ENCODE measurements around the gene DTX4. TPM values are rescaled to one million over a fixed set of nuclear protein-coding genes. Genes with fewer than 3 reads are reported as not detected.

The DTX4 gene
- total and polyA plus RNA-seq, 2 donors, result 1.6 to 2.0 TPM

DNA sequence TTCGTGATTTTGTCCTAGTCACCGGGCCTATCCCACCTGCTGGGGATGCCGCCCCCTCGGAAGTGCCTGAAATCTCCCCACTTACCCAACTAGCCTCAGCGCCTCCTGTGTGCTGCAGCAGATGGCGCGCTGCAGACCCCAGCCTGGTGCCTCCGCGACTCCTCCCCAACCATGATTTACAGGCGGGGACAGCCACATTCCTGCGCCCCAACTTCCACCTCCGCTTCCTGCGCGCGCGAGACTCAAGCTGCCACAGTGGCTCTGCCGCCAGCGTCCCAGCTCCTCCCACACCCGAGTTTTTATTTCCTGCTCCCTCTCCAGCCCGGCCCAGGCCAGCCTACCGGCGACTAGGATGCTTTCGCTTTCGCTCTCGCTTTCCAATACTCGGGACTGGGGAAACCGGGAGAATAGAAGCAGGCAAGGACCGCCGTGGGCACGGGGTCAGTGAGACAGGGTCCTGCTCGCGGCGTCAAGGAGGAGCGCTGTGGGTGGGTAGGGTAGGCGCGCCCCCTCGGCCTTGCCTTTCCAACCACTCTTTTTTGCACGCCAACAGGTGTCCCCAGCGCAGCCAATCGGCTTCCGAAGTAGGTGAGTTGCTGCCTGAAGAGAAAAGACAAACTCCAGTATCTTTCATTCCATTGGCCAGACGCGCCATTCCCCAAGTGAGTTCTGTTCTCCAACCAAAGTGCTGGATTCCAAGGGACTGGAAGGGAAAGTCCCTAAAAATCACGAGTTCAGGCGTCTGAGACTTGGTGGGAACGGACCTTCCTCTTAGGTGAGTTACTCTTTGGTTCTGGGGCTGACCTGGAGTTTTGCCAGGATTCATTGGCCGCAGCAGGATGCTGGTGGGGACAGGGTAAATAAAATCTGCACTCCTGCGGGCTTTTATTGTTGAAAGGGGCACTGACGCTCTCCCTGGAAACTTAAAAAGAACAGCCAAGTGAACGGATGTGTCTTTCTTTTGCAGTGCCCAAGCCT lies 29.1 kb upstream of the DTX4 start, which contains the start of gene FAM111A:
TSS of gene FAM111A (plus strand) at position 327 of the 978 bp plus-strand sequence. CDS start 6,017 bp downstream, outside the sequence.
- DNase-seq (ENCODE audit: low read depth in 6 of 9, low spot score in 9 of 9), result peak; percentile 49 to 92 (median 82)
- Histone ChIP-seq H3K4me3 (ENCODE audit: low read length in 2 of 2) (peak within 1 kb of the TSS; percentile 76 to 86), H3K36me3 (ENCODE audit: control insufficient read depth in 2 of 2, insufficient read depth in 2 of 2, low read length in 1 of 2) (peaks cover under 1 to 6% of the 10 kb centered on the region in 2 donors), H3K9me3 (ENCODE audit: control insufficient read depth in 2 of 2, insufficient read depth in 1 of 2, low read length in 1 of 2) (no peaks in the 10 kb centered on the region), H3K27me3 (ENCODE audit: control insufficient read depth in 2 of 2, insufficient read depth in 1 of 2, low read length in 1 of 2) (no peaks in the 10 kb centered on the region), H3K4me1 (ENCODE audit: control insufficient read depth in 2 of 2, insufficient read depth in 2 of 2, low read length in 2 of 2) (peaks cover 15 to 30% of the 10 kb centered on the region in 2 donors), H3K27ac (ENCODE audit: low read depth in 1 of 2, low read length in 1 of 2) (peak within 1 kb of the TSS; percentile 96 to 99)
- under 1% methylated on average over 50 of the region's 50 CpGs for WGBS

DNA sequence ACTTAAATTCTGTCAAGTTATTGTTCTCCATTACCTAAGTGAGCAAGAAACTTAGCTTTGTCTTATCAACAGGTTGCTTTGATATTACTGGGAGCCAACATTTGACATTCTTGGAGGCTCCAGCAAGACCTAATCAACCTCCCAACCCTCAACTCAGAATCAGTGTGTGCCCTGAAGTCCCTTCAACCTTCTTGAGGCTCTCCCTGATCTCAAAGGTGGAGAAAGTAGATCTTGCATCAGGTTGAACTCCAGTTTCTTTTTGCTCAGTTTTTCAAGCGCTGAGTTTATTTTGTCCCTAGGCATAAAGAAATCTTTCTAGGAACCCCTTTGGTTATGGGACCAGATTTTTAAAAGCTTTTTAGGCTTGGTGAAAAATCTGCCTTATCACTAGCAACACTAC lies 27.8 kb upstream of the DTX4 start:
- H3K27me3 ChIP-seq (ENCODE audit: control insufficient read depth in 2 of 2, insufficient read depth in 1 of 2, low read length in 1 of 2), result no peaks in the 10 kb centered on the region
- 88% methylated on average over 1 of the region's 1 CpG for WGBS
- H3K36me3 ChIP-seq (ENCODE audit: control insufficient read depth in 2 of 2, insufficient read depth in 2 of 2, low read length in 1 of 2), result peaks cover 0 to 17% of the 10 kb centered on the region in 2 donors
- H3K27ac ChIP-seq (ENCODE audit: low read depth in 1 of 2, low read length in 1 of 2), result peak overlapping the region; percentile 89 to 96
- H3K4me1 ChIP-seq (ENCODE audit: control insufficient read depth in 2 of 2, insufficient read depth in 2 of 2, low read length in 2 of 2), result peaks cover 15 to 30% of the 10 kb centered on the region in 2 donors
- DNase-seq (ENCODE audit: low read depth in 6 of 9, low spot score in 9 of 9), result peak in 1 of 9 donors; percentile 39
- H3K9me3 ChIP-seq (ENCODE audit: control insufficient read depth in 2 of 2, insufficient read depth in 1 of 2, low read length in 1 of 2), result no peaks in the 10 kb centered on the region
- peak overlapping the region; percentile 56 to 59 for H3K4me3 ChIP-seq (ENCODE audit: low read length in 2 of 2)

DNA sequence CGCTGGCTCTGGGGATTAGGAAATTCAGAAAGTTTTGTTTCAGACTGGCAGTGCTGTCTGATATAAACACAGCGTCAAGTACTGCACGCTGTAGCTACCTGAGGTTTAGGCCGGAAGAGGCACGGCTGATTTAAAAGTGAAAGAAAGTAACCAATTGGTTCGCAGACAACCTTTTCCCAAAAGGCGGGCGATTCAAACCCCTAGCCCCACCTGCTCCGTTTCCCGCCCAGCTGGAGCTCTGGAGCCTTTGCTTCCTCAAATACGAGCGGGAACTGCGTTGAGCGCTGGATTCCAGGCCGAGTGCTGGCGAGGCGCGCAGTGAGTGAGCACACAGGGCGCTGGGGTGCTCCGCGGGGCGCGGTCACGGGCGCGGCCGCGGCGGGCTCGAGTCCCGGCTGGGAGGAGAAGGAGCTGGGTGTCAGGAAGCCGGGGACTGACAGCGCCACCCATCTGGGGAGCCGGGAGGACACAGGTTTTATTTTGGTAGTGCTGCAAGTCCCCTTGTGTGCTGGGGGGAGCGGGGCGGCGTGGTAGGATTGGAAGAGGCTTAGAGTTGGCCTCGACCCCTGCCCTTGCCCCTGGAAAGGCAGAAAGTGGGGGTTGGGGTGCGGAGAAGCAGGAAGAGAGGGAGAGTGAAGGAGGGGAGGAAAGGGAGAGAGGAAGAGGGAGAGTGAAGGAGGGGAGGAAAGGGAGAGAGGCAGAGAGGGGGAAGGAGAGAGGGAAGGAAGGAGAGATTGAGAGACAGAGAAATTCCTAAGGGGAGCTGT lies 27.2 kb upstream of the DTX4 start:
- H3K9me3 ChIP-seq (ENCODE audit: control insufficient read depth in 2 of 2, insufficient read depth in 1 of 2, low read length in 1 of 2), result no peaks in the 10 kb centered on the region
- peak; percentile 72 to 95 (median 86) for DNase-seq (ENCODE audit: low read depth in 6 of 9, low spot score in 9 of 9)
- peak overlapping the region; percentile 89 to 96 for H3K27ac ChIP-seq (ENCODE audit: low read depth in 1 of 2, low read length in 1 of 2)
- under 1% methylated on average over 39 of the region's 39 CpGs for WGBS
- peaks cover 15 to 30% of the 10 kb centered on the region in 2 donors for H3K4me1 ChIP-seq (ENCODE audit: control insufficient read depth in 2 of 2, insufficient read depth in 2 of 2, low read length in 2 of 2)
- peaks cover 0 to 22% of the 10 kb centered on the region in 2 donors for H3K36me3 ChIP-seq (ENCODE audit: control insufficient read depth in 2 of 2, insufficient read depth in 2 of 2, low read length in 1 of 2)
- no peaks in the 10 kb centered on the region for H3K27me3 ChIP-seq (ENCODE audit: control insufficient read depth in 2 of 2, insufficient read depth in 1 of 2, low read length in 1 of 2)
- peak overlapping the region; percentile 56 to 59 for H3K4me3 ChIP-seq (ENCODE audit: low read length in 2 of 2)

DNA sequence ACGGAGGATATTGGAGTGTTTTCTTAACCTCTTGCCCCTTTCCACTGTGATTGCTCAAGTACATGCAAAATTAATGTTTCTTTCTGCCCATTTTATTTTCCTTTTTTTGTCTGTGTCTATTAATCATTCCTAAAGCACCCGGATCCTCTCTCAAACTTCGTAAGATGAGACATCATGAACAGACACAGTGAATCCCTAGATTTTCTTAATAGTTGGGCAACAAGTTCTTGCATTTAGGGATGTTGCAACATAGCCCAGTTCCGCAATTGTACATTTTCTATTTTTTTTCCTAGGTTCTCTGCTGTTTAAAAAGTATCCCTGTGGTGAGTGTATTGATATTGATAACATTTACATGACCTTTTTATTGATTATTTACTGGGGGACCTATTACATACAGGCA lies 26.4 kb upstream of the DTX4 start:
- no peak for DNase-seq (ENCODE audit: low read depth in 6 of 9, low spot score in 9 of 9)
- H3K27me3 ChIP-seq (ENCODE audit: control insufficient read depth in 2 of 2, insufficient read depth in 1 of 2, low read length in 1 of 2), result no peaks in the 10 kb centered on the region
- peak overlapping the region; percentile 56 to 59 for H3K4me3 ChIP-seq (ENCODE audit: low read length in 2 of 2)
- 76% methylated on average over 4 of the region's 4 CpGs for WGBS
- peaks cover 0 to 28% of the 10 kb centered on the region in 2 donors for H3K36me3 ChIP-seq (ENCODE audit: control insufficient read depth in 2 of 2, insufficient read depth in 2 of 2, low read length in 1 of 2)
- peaks cover 15 to 30% of the 10 kb centered on the region in 2 donors for H3K4me1 ChIP-seq (ENCODE audit: control insufficient read depth in 2 of 2, insufficient read depth in 2 of 2, low read length in 2 of 2)
- peak overlapping the region in 1 of 2 donors; percentile 96 for H3K27ac ChIP-seq (ENCODE audit: low read depth in 1 of 2, low read length in 1 of 2)
- H3K9me3 ChIP-seq (ENCODE audit: control insufficient read depth in 2 of 2, insufficient read depth in 1 of 2, low read length in 1 of 2), result no peaks in the 10 kb centered on the region

DNA sequence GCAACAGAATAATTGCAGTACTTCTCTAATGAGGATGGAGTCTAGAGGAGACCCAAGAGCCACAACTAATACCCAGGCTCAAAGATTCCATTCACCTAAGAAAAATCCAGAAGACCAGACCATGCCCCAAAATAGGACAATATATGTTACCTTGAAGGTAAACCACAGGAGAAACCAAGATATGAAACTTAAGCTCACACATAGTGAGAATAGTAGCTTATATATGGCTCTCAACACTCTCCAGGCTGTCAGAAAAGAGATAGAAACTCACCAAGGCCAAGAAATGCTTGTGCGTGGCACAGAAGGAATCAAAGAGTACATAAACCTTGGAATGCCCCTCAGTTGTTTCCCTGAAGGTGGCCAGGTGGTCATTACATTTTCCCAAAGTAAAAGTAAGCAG lies 20.2 kb upstream of the DTX4 start:
- no peaks in the 10 kb centered on the region for H3K27me3 ChIP-seq (ENCODE audit: control insufficient read depth in 2 of 2, insufficient read depth in 1 of 2, low read length in 1 of 2)
- WGBS, result 100% methylated on average over 1 of the region's 1 CpG
- H3K36me3 ChIP-seq (ENCODE audit: control insufficient read depth in 2 of 2, insufficient read depth in 2 of 2, low read length in 1 of 2), result peaks cover 12 to 50% of the 10 kb centered on the region in 2 donors
- H3K4me1 ChIP-seq (ENCODE audit: control insufficient read depth in 2 of 2, insufficient read depth in 2 of 2, low read length in 2 of 2), result peaks cover 6 to 11% of the 10 kb centered on the region in 2 donors
- no peak overlapping the region for H3K4me3 ChIP-seq (ENCODE audit: low read length in 2 of 2)
- no peak for DNase-seq (ENCODE audit: low read depth in 6 of 9, low spot score in 9 of 9)
- H3K27ac ChIP-seq (ENCODE audit: low read depth in 1 of 2, low read length in 1 of 2), result no peak overlapping the region
- H3K9me3 ChIP-seq (ENCODE audit: control insufficient read depth in 2 of 2, insufficient read depth in 1 of 2, low read length in 1 of 2), result no peaks in the 10 kb centered on the region

DNA sequence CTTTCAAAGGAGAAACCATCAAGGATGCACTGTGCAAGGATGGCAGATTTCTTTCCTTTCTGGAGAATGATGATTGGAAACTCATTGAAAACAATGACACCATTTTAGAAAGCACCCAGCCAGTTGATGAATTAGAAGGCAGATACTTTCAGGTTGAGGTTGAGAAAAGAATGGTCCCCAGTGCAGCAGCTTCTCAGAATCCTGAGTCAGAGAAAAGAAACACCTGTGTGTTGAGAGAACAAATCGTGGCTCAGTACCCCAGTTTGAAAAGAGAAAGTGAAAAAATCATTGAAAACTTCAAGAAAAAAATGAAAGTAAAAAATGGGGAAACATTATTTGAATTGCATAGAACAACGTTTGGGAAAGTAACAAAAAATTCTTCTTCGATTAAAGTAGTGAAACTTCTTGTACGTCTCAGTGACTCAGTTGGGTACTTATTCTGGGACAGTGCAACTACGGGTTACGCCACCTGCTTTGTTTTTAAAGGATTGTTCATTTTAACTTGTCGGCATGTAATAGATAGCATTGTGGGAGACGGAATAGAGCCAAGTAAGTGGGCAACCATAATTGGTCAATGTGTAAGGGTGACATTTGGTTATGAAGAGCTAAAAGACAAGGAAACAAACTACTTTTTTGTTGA lies 19.5 kb upstream of the DTX4 start:
- Histone ChIP-seq H3K4me3 (ENCODE audit: low read length in 2 of 2) (no peak overlapping the region), H3K9me3 (ENCODE audit: control insufficient read depth in 2 of 2, insufficient read depth in 1 of 2, low read length in 1 of 2) (no peaks in the 10 kb centered on the region), H3K27ac (ENCODE audit: low read depth in 1 of 2, low read length in 1 of 2) (peak overlapping the region in 1 of 2 donors; percentile 0), H3K27me3 (ENCODE audit: control insufficient read depth in 2 of 2, insufficient read depth in 1 of 2, low read length in 1 of 2) (no peaks in the 10 kb centered on the region), H3K4me1 (ENCODE audit: control insufficient read depth in 2 of 2, insufficient read depth in 2 of 2, low read length in 2 of 2) (peaks cover 2 to 7% of the 10 kb centered on the region in 2 donors), H3K36me3 (ENCODE audit: control insufficient read depth in 2 of 2, insufficient read depth in 2 of 2, low read length in 1 of 2) (peaks cover 12 to 45% of the 10 kb centered on the region in 2 donors)
- 92% methylated on average over 8 of the region's 8 CpGs for WGBS
- DNase-seq (ENCODE audit: low read depth in 6 of 9, low spot score in 9 of 9), result no peak

DNA sequence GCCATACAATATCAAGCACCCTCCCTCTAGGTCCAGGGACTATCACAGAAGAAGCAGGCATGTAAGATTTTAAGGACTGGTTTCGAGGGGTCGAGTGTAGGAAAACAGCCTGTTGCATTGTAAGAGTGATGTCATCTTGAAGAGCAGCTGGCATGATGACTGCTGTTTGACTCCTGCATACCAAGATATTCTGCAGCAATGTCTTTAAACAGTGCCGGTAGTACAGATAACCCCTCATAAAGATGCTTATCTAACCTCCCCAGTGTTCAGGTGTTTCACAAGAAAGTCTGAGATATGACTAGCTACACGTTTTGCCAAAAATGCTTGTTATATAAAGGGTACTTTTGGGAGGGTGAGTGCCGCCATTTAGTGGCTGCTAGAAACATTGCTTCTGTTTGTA lies 17.3 kb upstream of the DTX4 start:
- 71% methylated on average over 5 of the region's 5 CpGs for WGBS
- Histone ChIP-seq H3K4me1 (ENCODE audit: control insufficient read depth in 2 of 2, insufficient read depth in 2 of 2, low read length in 2 of 2) (peaks cover 2 to 7% of the 10 kb centered on the region in 2 donors), H3K27me3 (ENCODE audit: control insufficient read depth in 2 of 2, insufficient read depth in 1 of 2, low read length in 1 of 2) (no peaks in the 10 kb centered on the region), H3K4me3 (ENCODE audit: low read length in 2 of 2) (no peak overlapping the region), H3K9me3 (ENCODE audit: control insufficient read depth in 2 of 2, insufficient read depth in 1 of 2, low read length in 1 of 2) (no peaks in the 10 kb centered on the region), H3K27ac (ENCODE audit: low read depth in 1 of 2, low read length in 1 of 2) (peak overlapping the region; percentile 20 to 80), H3K36me3 (ENCODE audit: control insufficient read depth in 2 of 2, insufficient read depth in 2 of 2, low read length in 1 of 2) (peaks cover 12 to 30% of the 10 kb centered on the region in 2 donors)
- peak in 2 of 9 donors; percentile 31 to 58 for DNase-seq (ENCODE audit: low read depth in 6 of 9, low spot score in 9 of 9)

DNA sequence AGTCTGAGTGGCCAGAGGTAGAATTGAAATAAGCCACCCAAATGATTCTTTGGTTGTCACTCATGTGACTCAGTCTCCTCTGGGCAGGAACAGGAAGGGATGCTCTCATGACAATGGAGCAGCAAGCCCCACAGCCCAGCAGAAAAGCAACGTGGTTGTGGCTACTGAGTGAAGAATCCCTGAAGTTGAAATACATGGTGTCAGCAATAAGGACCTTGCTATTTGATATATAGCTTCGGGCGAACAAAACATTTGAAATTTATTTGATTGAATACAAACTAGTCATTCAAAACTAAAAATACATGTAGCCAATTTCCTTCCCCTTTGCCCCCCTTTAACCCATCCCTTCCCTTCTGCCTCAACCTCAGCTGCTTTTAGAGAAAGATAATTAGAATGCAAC lies 14.5 kb upstream of the DTX4 start:
- H3K4me3 ChIP-seq (ENCODE audit: low read length in 2 of 2), result no peak overlapping the region
- no peaks in the 10 kb centered on the region for H3K9me3 ChIP-seq (ENCODE audit: control insufficient read depth in 2 of 2, insufficient read depth in 1 of 2, low read length in 1 of 2)
- no peak overlapping the region for H3K27ac ChIP-seq (ENCODE audit: low read depth in 1 of 2, low read length in 1 of 2)
- H3K27me3 ChIP-seq (ENCODE audit: control insufficient read depth in 2 of 2, insufficient read depth in 1 of 2, low read length in 1 of 2), result no peaks in the 10 kb centered on the region
- DNase-seq (ENCODE audit: low read depth in 6 of 9, low spot score in 9 of 9), result no peak
- peaks cover 4 to 9% of the 10 kb centered on the region in 2 donors for H3K36me3 ChIP-seq (ENCODE audit: control insufficient read depth in 2 of 2, insufficient read depth in 2 of 2, low read length in 1 of 2)
- 49% methylated on average over 3 of the region's 3 CpGs for WGBS
- peaks cover 2 to 7% of the 10 kb centered on the region in 2 donors for H3K4me1 ChIP-seq (ENCODE audit: control insufficient read depth in 2 of 2, insufficient read depth in 2 of 2, low read length in 2 of 2)

Measured in thymus (tissue), 11 donors.